SK-N-MC (cell line): ENCODE measurements around the gene IL21R.

ENCODE experiments used
- EZH2 ChIP-seq: fragments of 200-600 bp; sonication (generic); IDR thresholded peaks from one replicate; pipeline ENCODE4 v1.6.1; 2017; ENCODE audit warnings: antibody characterized with exemption
- POLR2AphosphoS5 ChIP-seq: IDR thresholded peaks from 2 replicates; pipeline ENCODE4 v1.6.1; 2012; ENCODE audit warnings: mild to moderate bottlenecking, low read depth, low read length, borderline replicate concordance

DNA sequence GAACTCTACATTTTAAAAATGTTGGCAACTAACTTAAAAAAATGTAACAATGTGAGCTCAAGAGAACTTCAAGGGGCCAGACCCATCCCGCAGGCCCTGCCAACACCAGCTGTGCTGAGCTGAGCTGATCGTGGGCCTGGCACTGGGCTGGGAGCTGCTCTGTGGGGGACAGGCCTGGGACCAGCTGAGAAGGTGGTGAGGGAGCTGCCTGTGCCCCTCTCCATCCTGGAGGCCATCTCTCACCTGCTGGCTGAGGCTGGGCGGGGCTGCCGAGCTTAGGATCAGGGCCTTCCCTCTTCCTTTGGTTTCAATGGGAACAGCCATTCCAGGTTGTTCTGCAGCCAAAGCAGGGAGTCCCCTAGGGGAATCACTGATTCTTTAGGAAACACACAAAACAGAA lies 58.2 kb downstream of the IL21R start:
- TF ChIP-seq POLR2AphosphoS5 (no peak), EZH2 (no peak)
